Embryonic facial prominence (tissue), 1 donor: ENCODE measurements around the gene TMEM190.

Experiments used
- DNase-seq: peaks from one replicate; pipeline ENCODE4 v3.0.0-alpha.2; 2016; ENCODE audit errors: extremely low spot score

The TMEM190 gene

GRCh38 chr19:55370305-55370988 is 6.2 kb upstream of the TMEM190 start, which contains the start of gene IL11:
Gene IL11 (minus strand): TSS chr19:55370463. CDS start chr19:55370310, 153 bp downstream.
- no peak for DNase-seq

GRCh38 chr19:55372316-55373081 is 4.1 kb upstream of the TMEM190 start:
- no peak for DNase-seq

- DNase-seq, result no peak
Measured at GRCh38 chr19:55373306-55373992, 3.2 kb upstream of the TMEM190 start.

- no peak for DNase-seq
Measured at GRCh38 chr19:55373993-55374757, 2.5 kb upstream of the TMEM190 start.

GRCh38 chr19:55377356-55378131 is 918 bp downstream of the TMEM190 start:
- no peak for DNase-seq

- no peak for DNase-seq
Measured at GRCh38 chr19:55379174-55379573, 2.5 kb downstream of the TMEM190 start.

- DNase-seq, result no peak
Measured at GRCh38 chr19:55382013-55382412, 5.4 kb downstream of the TMEM190 start.

- DNase-seq, result no peak
Measured at GRCh38 chr19:55382522-55383054, 6.0 kb downstream of the TMEM190 start.

- no peak for DNase-seq
Measured at GRCh38 chr19:55383279-55384130, 6.9 kb downstream of the TMEM190 start.

GRCh38 chr19:55384131-55384919 is 7.7 kb downstream of the TMEM190 start, which contains the start of gene TMEM238:
Gene TMEM238 (minus strand): TSS chr19:55384292. CDS start chr19:55384259, 33 bp downstream.
- DNase-seq, result no peak

- DNase-seq, result peak; percentile 87
Measured at GRCh38 chr19:55384920-55385723, 8.5 kb downstream of the TMEM190 start.

GRCh38 chr19:55385724-55386492 is 9.3 kb downstream of the TMEM190 start, which contains the start of gene RPL28:
Gene RPL28 (plus strand): TSS chr19:55385932. CDS start chr19:55386358, 426 bp downstream.
- peak; percentile 96 for DNase-seq

- DNase-seq, result no peak
Measured at GRCh38 chr19:55386493-55386971, 9.9 kb downstream of the TMEM190 start.

- DNase-seq, result no peak
Measured at GRCh38 chr19:55387736-55388497, 11.3 kb downstream of the TMEM190 start.

GRCh38 chr19:55389386-55390317 is 13.0 kb downstream of the TMEM190 start:
- no peak for DNase-seq
